Caco-2 (cell line): ENCODE data around the gene PRRT4. TPM values are rescaled to one million over a fixed set of nuclear protein-coding genes. Genes with fewer than 3 reads are reported as not detected.

ENCODE experiments used
- BruUV-seq: library from RNA; stranded (reverse); fragments of 400-500 nt; replicated peaks from 2 replicates; lab custom pipeline; 2021; lab: Mats Ljungman, UMichigan
- CTCF ChIA-PET: fragments of 300-600 bp; sonication (Branson Sonifier 250); formaldehyde crosslinking; loops from one replicate; lab custom pipeline; 2022; ENCODE audit warnings: antibody characterized with exemption; lab: Charles Lee
- POLR2A ChIA-PET: fragments of 300-600 bp; sonication (Branson Sonifier 250); formaldehyde crosslinking; loops from one replicate; lab custom pipeline; 2022; ENCODE audit warnings: antibody characterized with exemption; lab: Charles Lee
- DNase-seq, 2 experiments: peaks; one replicate each; pipeline versions ENCODE4 v3.0.0 to v3.0.0-alpha.2; 2020 to 2022
- H3K27me3 ChIP-seq: replicated peaks from 2 replicates; pipeline ENCODE4 v1.6.0; 2011; ENCODE audit warnings: low read length; ENCODE audit not compliant: control insufficient read depth, insufficient read depth
- H3K36me3 ChIP-seq: 2 replicates; pipeline ENCODE4 v1.5.1; 2011; ENCODE audit warnings: low read length; ENCODE audit not compliant: control insufficient read depth, insufficient read depth
- H3K4me1 ChIP-seq: fragments of 250-450 bp; sonication (Bioruptor Pico); 2 replicates; pipeline ENCODE4 v1.5.1; 2020; ENCODE audit warnings: mild to moderate bottlenecking
- H3K4me3 ChIP-seq: 2 replicates; pipeline ENCODE4 v1.5.1; 2011; ENCODE audit warnings: low read depth, mild to moderate bottlenecking, control low read depth, low read length
- H3K9me3 ChIP-seq: fragments of 250-450 bp; sonication (Bioruptor Pico); 2 replicates; pipeline ENCODE4 v1.5.1; 2020; ENCODE audit warnings: mild to moderate bottlenecking, moderate library complexity
- H3K27ac Mint-ChIP-seq: one replicate; pipeline ENCODE4 v1.8.0; 2022; ENCODE audit warnings: mixed read lengths; ENCODE audit not compliant: unreplicated experiment
- H3K27me3 Mint-ChIP-seq: one replicate; pipeline ENCODE4 v1.8.0; 2022; ENCODE audit warnings: mixed read lengths; ENCODE audit not compliant: insufficient read depth, unreplicated experiment
- H3K36me3 Mint-ChIP-seq: one replicate; pipeline ENCODE4 v1.8.0; 2022; ENCODE audit warnings: mild to moderate bottlenecking, mixed read lengths; ENCODE audit not compliant: insufficient read depth, unreplicated experiment
- H3K4me1 Mint-ChIP-seq: one replicate; pipeline ENCODE4 v1.8.0; 2022; ENCODE audit warnings: low read depth, mixed read lengths; ENCODE audit not compliant: unreplicated experiment
- H3K4me3 Mint-ChIP-seq: one replicate; pipeline ENCODE4 v1.8.0; 2022; ENCODE audit warnings: mild to moderate bottlenecking, moderate library complexity, mixed read lengths; ENCODE audit not compliant: unreplicated experiment
- H3K9me3 Mint-ChIP-seq: one replicate; pipeline ENCODE4 v1.8.0; 2022; ENCODE audit warnings: mixed read lengths; ENCODE audit not compliant: unreplicated experiment
- intact Hi-C: fragments of 100-400 bp; cut with micrococcal nuclease; formaldehyde crosslinking; loops from one replicate; pipeline ENCODE4 v1.10.0; 2022; ENCODE audit not compliant: unreplicated experiment
- total RNA-seq: library from RNA; stranded (reverse); gene quantifications from 2 replicates; pipeline ENCODE4 v1.2.3, GENCODE V29; 2022
- TF ChIP-seq, protein P1 (sequence below), 2 experiments: fragments of 200-600 bp in 1 of 2; IDR thresholded peaks; 1 replicate in 1 of 2; 2 replicates in 1 of 2; pipeline versions ENCODE4 v1.5.1 to v1.8.0; 2011 to 2022; ENCODE audit warnings: antibody characterized with exemption in 1 of 2, control low read depth in 1 of 2, inconsistent platforms in 1 of 2, low read depth in 1 of 2, low read length in 1 of 2, mild to moderate bottlenecking in 1 of 2, moderate library complexity in 1 of 2; ENCODE audit not compliant: insufficient read depth in 1 of 2, severe bottlenecking in 1 of 2, unreplicated experiment in 1 of 2

PRRT4 gene
- total RNA-seq, 1 experiment from 2014 or later, result 0.43 TPM

DNA sequence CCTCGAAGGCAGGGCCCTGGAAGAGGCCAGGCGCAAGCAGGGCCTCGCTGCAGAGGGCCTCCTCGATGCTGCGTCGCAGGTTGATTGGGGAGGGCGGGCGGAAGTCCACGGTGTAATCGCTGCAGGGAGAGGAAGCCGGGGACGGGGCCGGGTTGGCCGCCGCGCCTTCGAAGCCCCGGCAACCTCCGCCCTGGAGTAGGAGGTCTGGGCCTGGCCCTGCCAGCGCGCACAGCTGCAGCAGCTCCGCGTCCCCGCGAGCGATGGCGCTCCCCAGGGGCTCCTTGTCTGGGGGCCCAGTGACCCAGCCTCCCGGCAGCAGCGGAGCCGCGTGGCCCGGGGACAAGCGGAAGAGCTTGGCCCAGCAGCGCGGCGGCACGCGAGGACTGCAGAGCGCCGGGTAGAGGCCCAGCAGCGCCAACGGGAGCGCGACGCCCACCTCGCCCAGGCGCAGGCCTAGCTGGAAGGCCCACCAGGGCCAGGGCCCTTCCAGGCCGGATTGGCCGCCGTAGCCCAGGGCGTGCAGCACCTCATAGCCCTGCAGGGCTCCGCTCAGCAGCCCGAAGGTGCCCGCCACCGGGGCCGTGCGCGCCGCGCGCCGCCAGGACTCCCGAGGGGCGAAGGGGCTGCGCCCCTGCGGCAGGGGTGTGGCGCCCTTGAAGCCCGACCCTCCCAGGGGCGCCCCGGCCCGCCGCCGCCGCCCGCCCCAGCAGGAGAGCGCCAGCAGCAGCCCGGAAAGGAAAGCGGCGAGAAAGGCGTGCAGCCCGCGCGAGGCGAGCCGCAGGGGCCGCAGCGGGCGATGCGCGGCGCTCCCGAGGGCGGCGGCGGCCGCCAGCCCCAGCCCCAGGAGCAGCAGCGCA lies 10.0 kb downstream of the PRRT4 start:
- POLR2A ChIA-PET, result no interaction called here
- Mint-ChIP-seq H3K27me3 (peaks cover 6% of the 10 kb centered on the region), H3K36me3 (no peaks in the 10 kb centered on the region), H3K4me1 (no peaks in the 10 kb centered on the region), H3K9me3 (no peaks in the 10 kb centered on the region), H3K4me3 (no peak overlapping the region), H3K27ac (no peak overlapping the region)
- Histone ChIP-seq H3K9me3 (no peaks in the 10 kb centered on the region), H3K27me3 (no peaks in the 10 kb centered on the region; the same call in 1 of the 2 replicates), H3K4me3 (no peak overlapping the region), H3K4me1 (no peaks in the 10 kb centered on the region), H3K36me3 (no peaks in the 10 kb centered on the region)
- intact Hi-C loops, result no loop called here
- CTCF ChIA-PET, result no interaction called here
- no TSS peak for BruUV-seq
- DNase-seq, result no peak
- TF ChIP-seq, protein P1, sequence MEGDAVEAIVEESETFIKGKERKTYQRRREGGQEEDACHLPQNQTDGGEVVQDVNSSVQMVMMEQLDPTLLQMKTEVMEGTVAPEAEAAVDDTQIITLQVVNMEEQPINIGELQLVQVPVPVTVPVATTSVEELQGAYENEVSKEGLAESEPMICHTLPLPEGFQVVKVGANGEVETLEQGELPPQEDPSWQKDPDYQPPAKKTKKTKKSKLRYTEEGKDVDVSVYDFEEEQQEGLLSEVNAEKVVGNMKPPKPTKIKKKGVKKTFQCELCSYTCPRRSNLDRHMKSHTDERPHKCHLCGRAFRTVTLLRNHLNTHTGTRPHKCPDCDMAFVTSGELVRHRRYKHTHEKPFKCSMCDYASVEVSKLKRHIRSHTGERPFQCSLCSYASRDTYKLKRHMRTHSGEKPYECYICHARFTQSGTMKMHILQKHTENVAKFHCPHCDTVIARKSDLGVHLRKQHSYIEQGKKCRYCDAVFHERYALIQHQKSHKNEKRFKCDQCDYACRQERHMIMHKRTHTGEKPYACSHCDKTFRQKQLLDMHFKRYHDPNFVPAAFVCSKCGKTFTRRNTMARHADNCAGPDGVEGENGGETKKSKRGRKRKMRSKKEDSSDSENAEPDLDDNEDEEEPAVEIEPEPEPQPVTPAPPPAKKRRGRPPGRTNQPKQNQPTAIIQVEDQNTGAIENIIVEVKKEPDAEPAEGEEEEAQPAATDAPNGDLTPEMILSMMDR (IDR thresholded peaks at IDR 0.05; ENCODE audit: insufficient read depth in 1 of 2, low read depth in 1 of 2, low read length in 1 of 2, severe bottlenecking in 1 of 2, unreplicated experiment in 1 of 2), result no peak

DNA sequence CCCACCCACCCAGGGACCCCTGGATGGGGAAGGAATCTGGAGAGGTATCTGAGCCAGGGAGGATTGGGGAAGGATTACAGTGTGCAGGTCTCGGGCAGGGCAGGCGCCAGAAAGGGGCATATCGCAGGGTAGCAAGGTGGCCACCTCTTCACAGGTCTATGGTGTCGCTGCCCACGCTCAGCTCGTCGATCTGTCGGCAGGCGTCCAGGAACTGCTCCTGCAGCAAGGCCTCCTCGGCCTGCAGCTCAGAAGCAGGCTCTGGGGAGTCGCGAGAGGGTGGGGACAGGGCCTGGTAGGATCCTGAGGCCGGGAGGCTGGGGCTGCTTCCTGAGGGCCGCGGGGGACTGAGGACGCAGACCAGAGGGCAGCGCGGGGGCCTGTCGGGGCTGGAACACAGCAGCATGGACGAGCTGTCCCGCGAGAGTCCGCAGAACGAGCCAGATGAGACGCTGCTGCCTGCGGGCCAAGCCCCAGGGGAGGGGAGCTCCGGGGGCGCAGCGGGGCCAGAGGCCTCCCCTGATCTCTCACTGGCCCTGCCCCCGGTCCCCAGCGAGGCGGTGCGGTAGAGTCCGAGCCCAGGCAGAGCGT lies 10.7 kb downstream of the PRRT4 start:
- TF ChIP-seq, protein P1 (IDR thresholded peaks at IDR 0.05; ENCODE audit: insufficient read depth in 1 of 2, low read depth in 1 of 2, low read length in 1 of 2, severe bottlenecking in 1 of 2, unreplicated experiment in 1 of 2), result no peak
- H3K27me3 Mint-ChIP-seq, result peaks cover 6% of the 10 kb centered on the region
- no peaks in the 10 kb centered on the region for H3K4me1 Mint-ChIP-seq
- no peak for DNase-seq
- H3K27ac Mint-ChIP-seq, result no peak overlapping the region
- intact Hi-C loops, result no loop called here
- no peaks in the 10 kb centered on the region for H3K9me3 Mint-ChIP-seq
- no peaks in the 10 kb centered on the region for H3K4me1 ChIP-seq
- ChIA-PET CTCF (no interaction called here), POLR2A (no interaction called here)
- BruUV-seq, result no TSS peak
- no peak overlapping the region for H3K4me3 ChIP-seq
- H3K36me3 Mint-ChIP-seq, result no peaks in the 10 kb centered on the region
- no peak overlapping the region for H3K4me3 Mint-ChIP-seq
- H3K27me3 ChIP-seq, result no peaks in the 10 kb centered on the region; the same call in 1 of the 2 replicates
- H3K9me3 ChIP-seq, result no peaks in the 10 kb centered on the region
- no peaks in the 10 kb centered on the region for H3K36me3 ChIP-seq

DNA sequence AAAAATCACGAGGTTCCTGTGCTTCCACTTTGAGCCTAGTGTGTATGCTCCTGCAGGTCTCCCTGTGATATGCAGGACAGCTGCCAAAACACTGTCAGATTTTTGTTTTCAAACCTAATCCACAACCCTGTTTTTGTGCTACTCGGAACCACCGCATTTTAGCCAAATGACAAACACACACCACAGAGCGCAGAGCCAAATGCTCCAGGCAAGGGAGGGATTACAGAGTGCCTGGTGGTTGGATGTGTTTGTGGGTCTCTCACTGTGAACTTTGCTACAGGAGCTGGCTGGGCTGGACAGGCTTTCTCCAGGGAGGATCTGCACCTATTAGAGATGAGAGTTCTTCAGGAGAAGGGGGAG lies 12.0 kb downstream of the PRRT4 start:
- CTCF ChIA-PET, result interaction anchor here (3.6 kb wide), 1 partner anchor 40 kb away, joined by 109 read pairs; no protein-coding TSS in a partner anchor
- no peak for DNase-seq
- H3K27me3 Mint-ChIP-seq, result peaks cover 6% of the 10 kb centered on the region
- no peak overlapping the region for H3K4me3 Mint-ChIP-seq
- no peak overlapping the region for H3K27ac Mint-ChIP-seq
- no peaks in the 10 kb centered on the region for H3K4me1 ChIP-seq
- no TSS peak for BruUV-seq
- no peaks in the 10 kb centered on the region for H3K36me3 Mint-ChIP-seq
- no peaks in the 10 kb centered on the region for H3K9me3 Mint-ChIP-seq
- no peaks in the 10 kb centered on the region; the same call in 1 of the 2 replicates for H3K27me3 ChIP-seq
- intact Hi-C loops, result no loop called here
- H3K36me3 ChIP-seq, result no peaks in the 10 kb centered on the region
- POLR2A ChIA-PET, result no interaction called here
- TF ChIP-seq, protein P1 (IDR thresholded peaks at IDR 0.05; ENCODE audit: insufficient read depth in 1 of 2, low read depth in 1 of 2, low read length in 1 of 2, severe bottlenecking in 1 of 2, unreplicated experiment in 1 of 2), result no peak
- H3K9me3 ChIP-seq, result no peaks in the 10 kb centered on the region
- no peak overlapping the region for H3K4me3 ChIP-seq
- H3K4me1 Mint-ChIP-seq, result no peaks in the 10 kb centered on the region
